ENCODE measurements around the gene FAM171A1.
A peak's percentile ranks its signal among the peaks of the same experiment; 100 is the strongest.

The FAM171A1 gene

GRCh38 chr10:15351099-15351820 is 19.8 kb downstream of the FAM171A1 start:
- 84% methylated on average over 8 of the region's 12 CpGs for WGBS
- H3K18ac ChIP-seq (ENCODE audit: low read depth in 1 of 2, low read length in 2 of 2) = no peak overlapping the region

GRCh38 chr10:15349112-15349511 is 22.0 kb downstream of the FAM171A1 start:
- Histone ChIP-seq H3K36me3 (ENCODE audit: control insufficient read depth in 1 of 2, insufficient read depth in 2 of 2, low read depth in 1 of 2, low read length in 2 of 2) (no peaks in the 10 kb centered on the region), H3K4ac (ENCODE audit: low read depth in 1 of 2, low read length in 2 of 2) (no peak overlapping the region), H3K14ac (ENCODE audit: low read length in 2 of 2) (no peak overlapping the region), H3K27ac (ENCODE audit: low read length, poor library complexity, severe bottlenecking) (no peak overlapping the region), H3K18ac (ENCODE audit: low read depth in 1 of 2, low read length in 2 of 2) (no peak overlapping the region), H4K91ac (ENCODE audit: low read length) (no peak overlapping the region), H2BK12ac (ENCODE audit: low read length in 2 of 2) (no peak overlapping the region), H3K9me3 (ENCODE audit: control insufficient read depth, low read length) (no peaks in the 10 kb centered on the region), H3K9ac (ENCODE audit: low read length) (peak overlapping the region; percentile 87), H3K4me2 (ENCODE audit: low read length, poor library complexity, severe bottlenecking) (no peak overlapping the region), H3K4me3 (ENCODE audit: insufficient read depth in 1 of 2, low read depth in 1 of 2, low read length in 2 of 2) (peak overlapping the region in 1 of 2 experiments; percentile 81), H2BK5ac (ENCODE audit: low read depth, low read length, poor library complexity, severe bottlenecking) (no peak overlapping the region), H2BK120ac (ENCODE audit: low read depth, low read length) (no peak overlapping the region), H2BK15ac (ENCODE audit: low read depth, poor library complexity, severe bottlenecking) (no peak overlapping the region), H2AFZ (ENCODE audit: low read depth, low read length) (no peak overlapping the region), H3K4me1 (ENCODE audit: control insufficient read depth, insufficient read depth, low read depth, low read length) (peaks cover 6% of the 10 kb centered on the region), H4K8ac (ENCODE audit: low read length) (no peak overlapping the region), H3K79me1 (replicated peaks; ENCODE audit: low read length, poor library complexity, severe bottlenecking) (peaks cover 28% of the 10 kb centered on the region), H2AK5ac (ENCODE audit: low read length, severe bottlenecking) (no peak overlapping the region), H3K27me3 (ENCODE audit: control insufficient read depth in 1 of 2, insufficient read depth in 1 of 2, low read length in 2 of 2) (no peaks in the 10 kb centered on the region), H3K23ac (ENCODE audit: low read length in 2 of 2) (no peak overlapping the region)
- no peak for DNase-seq
- WGBS = 90% methylated on average over 5 of the region's 5 CpGs

More at GRCh38 chr10:15351099-15351820, 19.8 kb downstream of the FAM171A1 start:
- Histone ChIP-seq H2BK15ac (ENCODE audit: low read depth, poor library complexity, severe bottlenecking) (no peak overlapping the region), H3K4ac (ENCODE audit: low read depth in 1 of 2, low read length in 2 of 2) (no peak overlapping the region), H3K79me1 (replicated peaks; ENCODE audit: low read length, poor library complexity, severe bottlenecking) (peaks cover 24% of the 10 kb centered on the region), H3K4me3 (ENCODE audit: insufficient read depth in 1 of 2, low read depth in 1 of 2, low read length in 2 of 2) (no peak overlapping the region), H3K36me3 (ENCODE audit: control insufficient read depth in 1 of 2, insufficient read depth in 2 of 2, low read depth in 1 of 2, low read length in 2 of 2) (no peaks in the 10 kb centered on the region), H2AK5ac (ENCODE audit: low read length, severe bottlenecking) (no peak overlapping the region), H3K4me1 (ENCODE audit: control insufficient read depth, insufficient read depth, low read depth, low read length) (peaks cover 4% of the 10 kb centered on the region), H3K27ac (ENCODE audit: low read length, poor library complexity, severe bottlenecking) (no peak overlapping the region), H2BK5ac (ENCODE audit: low read depth, low read length, poor library complexity, severe bottlenecking) (no peak overlapping the region), H3K27me3 (ENCODE audit: control insufficient read depth in 1 of 2, insufficient read depth in 1 of 2, low read length in 2 of 2) (no peaks in the 10 kb centered on the region), H4K91ac (ENCODE audit: low read length) (no peak overlapping the region), H3K9ac (ENCODE audit: low read length) (no peak overlapping the region), H3K23ac (ENCODE audit: low read length in 2 of 2) (no peak overlapping the region), H2BK12ac (ENCODE audit: low read length in 2 of 2) (no peak overlapping the region), H3K14ac (ENCODE audit: low read length in 2 of 2) (no peak overlapping the region), H2BK120ac (ENCODE audit: low read depth, low read length) (no peak overlapping the region), H2AFZ (ENCODE audit: low read depth, low read length) (no peak overlapping the region), H4K8ac (ENCODE audit: low read length) (no peak overlapping the region), H3K4me2 (ENCODE audit: low read length, poor library complexity, severe bottlenecking) (no peak overlapping the region), H3K9me3 (ENCODE audit: control insufficient read depth, low read length) (no peaks in the 10 kb centered on the region)
- DNase-seq = no peak

- peak overlapping the region in 1 of 2 experiments; percentile 1 for H3K18ac ChIP-seq (ENCODE audit: low read depth in 1 of 2, low read length in 2 of 2)
- no peak overlapping the region for H2BK120ac ChIP-seq (ENCODE audit: low read depth, low read length)
- no peak overlapping the region for H4K91ac ChIP-seq (ENCODE audit: low read length)
- DNase-seq = no peak
- 84% methylated on average over 8 of the region's 8 CpGs for WGBS
- H3K4me2 ChIP-seq (ENCODE audit: low read length, poor library complexity, severe bottlenecking) = no peak overlapping the region
- H3K27ac ChIP-seq (ENCODE audit: low read length, poor library complexity, severe bottlenecking) = no peak overlapping the region
- H2BK5ac ChIP-seq (ENCODE audit: low read depth, low read length, poor library complexity, severe bottlenecking) = no peak overlapping the region
- peaks cover 6% of the 10 kb centered on the region for H3K4me1 ChIP-seq (ENCODE audit: control insufficient read depth, insufficient read depth, low read depth, low read length)
- H3K9ac ChIP-seq (ENCODE audit: low read length) = peak overlapping the region; percentile 87
- no peak overlapping the region for H2AFZ ChIP-seq (ENCODE audit: low read depth, low read length)
- no peaks in the 10 kb centered on the region for H3K9me3 ChIP-seq (ENCODE audit: control insufficient read depth, low read length)
- peak overlapping the region in 1 of 2 experiments; percentile 81 for H3K4me3 ChIP-seq (ENCODE audit: insufficient read depth in 1 of 2, low read depth in 1 of 2, low read length in 2 of 2)
- no peak overlapping the region for H4K8ac ChIP-seq (ENCODE audit: low read length)
- H3K14ac ChIP-seq (ENCODE audit: low read length in 2 of 2) = no peak overlapping the region
- no peaks in the 10 kb centered on the region for H3K27me3 ChIP-seq (ENCODE audit: control insufficient read depth in 1 of 2, insufficient read depth in 1 of 2, low read length in 2 of 2)
- H2AK5ac ChIP-seq (ENCODE audit: low read length, severe bottlenecking) = no peak overlapping the region
- no peak overlapping the region for H2BK12ac ChIP-seq (ENCODE audit: low read length in 2 of 2)
- H3K23ac ChIP-seq (ENCODE audit: low read length in 2 of 2) = no peak overlapping the region
- H2BK15ac ChIP-seq (ENCODE audit: low read depth, poor library complexity, severe bottlenecking) = no peak overlapping the region
- H3K4ac ChIP-seq (ENCODE audit: low read depth in 1 of 2, low read length in 2 of 2) = no peak overlapping the region
- H3K79me1 ChIP-seq (replicated peaks; ENCODE audit: low read length, poor library complexity, severe bottlenecking) = peaks cover 25% of the 10 kb centered on the region
- no peaks in the 10 kb centered on the region for H3K36me3 ChIP-seq (ENCODE audit: control insufficient read depth in 1 of 2, insufficient read depth in 2 of 2, low read depth in 1 of 2, low read length in 2 of 2)
These were observed 22.5 kb downstream of the FAM171A1 start for GRCh38 chr10:15348579-15348978.

- Histone ChIP-seq H2BK15ac (ENCODE audit: low read depth, poor library complexity, severe bottlenecking) (no peak overlapping the region), H4K8ac (ENCODE audit: low read length) (no peak overlapping the region), H3K14ac (ENCODE audit: low read length in 2 of 2) (no peak overlapping the region), H3K79me1 (replicated peaks; ENCODE audit: low read length, poor library complexity, severe bottlenecking) (peaks cover 37% of the 10 kb centered on the region), H2AFZ (ENCODE audit: low read depth, low read length) (no peak overlapping the region), H4K91ac (ENCODE audit: low read length) (no peak overlapping the region), H3K36me3 (ENCODE audit: control insufficient read depth in 1 of 2, insufficient read depth in 2 of 2, low read depth in 1 of 2, low read length in 2 of 2) (no peaks in the 10 kb centered on the region), H3K18ac (ENCODE audit: low read depth in 1 of 2, low read length in 2 of 2) (no peak overlapping the region), H3K9ac (ENCODE audit: low read length) (no peak overlapping the region), H3K4ac (ENCODE audit: low read depth in 1 of 2, low read length in 2 of 2) (no peak overlapping the region), H2BK120ac (ENCODE audit: low read depth, low read length) (no peak overlapping the region), H3K27me3 (ENCODE audit: control insufficient read depth in 1 of 2, insufficient read depth in 1 of 2, low read length in 2 of 2) (no peaks in the 10 kb centered on the region), H3K27ac (ENCODE audit: low read length, poor library complexity, severe bottlenecking) (no peak overlapping the region), H2BK5ac (ENCODE audit: low read depth, low read length, poor library complexity, severe bottlenecking) (no peak overlapping the region), H3K4me2 (ENCODE audit: low read length, poor library complexity, severe bottlenecking) (no peak overlapping the region), H3K23ac (ENCODE audit: low read length in 2 of 2) (no peak overlapping the region), H3K9me3 (ENCODE audit: control insufficient read depth, low read length) (no peaks in the 10 kb centered on the region), H2BK12ac (ENCODE audit: low read length in 2 of 2) (no peak overlapping the region), H3K4me1 (ENCODE audit: control insufficient read depth, insufficient read depth, low read depth, low read length) (peaks cover 6% of the 10 kb centered on the region), H3K4me3 (ENCODE audit: insufficient read depth in 1 of 2, low read depth in 1 of 2, low read length in 2 of 2) (no peak overlapping the region), H2AK5ac (ENCODE audit: low read length, severe bottlenecking) (no peak overlapping the region)
- WGBS = 78% methylated on average over 5 of the region's 6 CpGs
- no peak for DNase-seq
These were observed 23.9 kb downstream of the FAM171A1 start for GRCh38 chr10:15347150-15347549.
